Measurements from ENCODE around the gene VAC14. TPM values are rescaled to one million over a fixed set of nuclear protein-coding genes. Genes with fewer than 3 reads are reported as not detected.

VAC14 gene
- polyA plus RNA-seq, 1 experiment: 50.7 TPM

GRCh38 chr16:70661534-70661917, 139.4 kb downstream of the VAC14 start:
- Histone ChIP-seq H3K27me3 (ENCODE audit: control insufficient read depth, insufficient read depth, low read length) (no peaks in the 10 kb centered on the region), H3K4me3 (ENCODE audit: low read depth, low read length) (no peak overlapping the region), H3K36me3 (ENCODE audit: control insufficient read depth, insufficient read depth, low read length) (peaks cover 47% of the 10 kb centered on the region)
- ChIA-PET POLR2A (no interaction called here), CTCF (interaction anchor here (0.7 to 1.3 kb wide), 3 partner anchors 42 to 109 kb away, joined by 3 to 6 read pairs (median 4); no protein-coding TSS in a partner anchor)
- no peak for DNase-seq (ENCODE audit: low read depth)
- TF ChIP-seq CTCF (IDR thresholded peaks at IDR 0.05; ENCODE audit: insufficient read depth, low read depth, low read length): no peak

- Histone ChIP-seq H3K27me3 (ENCODE audit: control insufficient read depth, insufficient read depth, low read length) (no peaks in the 10 kb centered on the region), H3K36me3 (ENCODE audit: control insufficient read depth, insufficient read depth, low read length) (peaks cover 41% of the 10 kb centered on the region), H3K4me3 (ENCODE audit: low read depth, low read length) (no peak overlapping the region)
- no peak for DNase-seq (ENCODE audit: low read depth)
- CTCF ChIA-PET: interaction anchor here (2.2 kb wide), 1 partner anchor 110 kb away, joined by 21 read pairs; no protein-coding TSS in a partner anchor
- POLR2A ChIA-PET: no interaction called here
- no peak for TF ChIP-seq CTCF (IDR thresholded peaks at IDR 0.05; ENCODE audit: insufficient read depth, low read depth, low read length)
These were observed 140.1 kb downstream of the VAC14 start for GRCh38 chr16:70660672-70661350.

DNA sequence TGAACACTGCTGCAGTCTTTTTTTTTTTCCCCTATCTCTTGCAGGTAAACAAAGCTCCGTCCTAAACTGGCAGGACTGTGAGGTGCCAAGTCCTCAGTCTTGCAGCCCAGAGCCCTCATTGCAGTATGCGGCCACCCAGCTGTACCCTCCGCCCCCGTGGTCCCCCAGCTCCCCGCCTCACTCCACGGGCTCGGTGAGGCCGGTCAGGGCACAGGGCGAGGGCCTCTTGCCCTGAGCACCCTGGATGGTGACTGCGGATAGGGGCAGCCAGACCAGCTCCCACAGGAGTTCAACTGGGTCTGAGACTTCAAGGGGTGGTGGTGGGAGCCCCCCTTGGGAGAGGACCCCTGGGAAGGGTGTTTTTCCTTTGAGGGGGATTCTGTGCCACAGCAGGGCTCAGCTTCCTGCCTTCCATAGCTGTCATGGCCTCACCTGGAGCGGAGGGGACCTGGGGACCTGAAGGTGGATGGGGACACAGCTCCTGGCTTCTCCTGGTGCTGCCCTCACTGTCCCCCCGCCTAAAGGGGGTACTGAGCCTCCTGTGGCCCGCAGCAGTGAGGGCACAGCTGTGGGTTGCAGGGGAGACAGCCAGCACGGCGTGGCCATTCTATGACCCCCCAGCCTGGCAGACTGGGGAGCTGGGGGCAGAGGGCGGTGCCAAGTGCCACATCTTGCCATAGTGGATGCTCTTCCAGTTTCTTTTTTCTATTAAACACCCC, 140.8 kb downstream of the VAC14 start:
- H3K27me3 ChIP-seq (ENCODE audit: control insufficient read depth, insufficient read depth, low read length): no peaks in the 10 kb centered on the region
- H3K4me3 ChIP-seq (ENCODE audit: low read depth, low read length): no peak overlapping the region
- DNase-seq (ENCODE audit: low read depth): no peak
- no peak for TF ChIP-seq CTCF (IDR thresholded peaks at IDR 0.05; ENCODE audit: insufficient read depth, low read depth, low read length)
- ChIA-PET POLR2A (no interaction called here), CTCF (interaction anchor here (0.8 to 2.2 kb wide), 4 partner anchors 19 to 290 kb away, joined by 3 to 21 read pairs (median 3); no protein-coding TSS in a partner anchor)
- peaks cover 34% of the 10 kb centered on the region for H3K36me3 ChIP-seq (ENCODE audit: control insufficient read depth, insufficient read depth, low read length)

GRCh38 chr16:70659546-70659945, 141.4 kb downstream of the VAC14 start:
- H3K4me3 ChIP-seq (ENCODE audit: low read depth, low read length): no peak overlapping the region

More at GRCh38 chr16:70659546-70659945, 141.4 kb downstream of the VAC14 start:
- TF ChIP-seq CTCF (IDR thresholded peaks at IDR 0.05; ENCODE audit: insufficient read depth, low read depth, low read length): no peak
- DNase-seq (ENCODE audit: low read depth): no peak
- H3K27me3 ChIP-seq (ENCODE audit: control insufficient read depth, insufficient read depth, low read length): no peaks in the 10 kb centered on the region
- ChIA-PET CTCF (interaction anchor here (0.8 to 2.2 kb wide), 4 partner anchors 20 to 290 kb away, joined by 3 to 21 read pairs (median 3); no protein-coding TSS in a partner anchor), POLR2A (no interaction called here)
- H3K36me3 ChIP-seq (ENCODE audit: control insufficient read depth, insufficient read depth, low read length): peaks cover 29% of the 10 kb centered on the region
